IMR-90 (cell line): ENCODE data around the gene EIF3K. TPM values are rescaled to one million over a fixed set of nuclear protein-coding genes. Genes with fewer than 3 reads are reported as not detected.

ENCODE experiments used
- ATAC-seq: fragments of 200-7000 bp; cut with Tn5 transposase; 2 replicates; pipeline ENCODE4 v1.9.1; 2020; ENCODE audit warnings: low read depth, mild to moderate bottlenecking, moderate library complexity
- BruUV-seq: library from RNA; stranded (reverse); fragments of 400-500 nt; replicated peaks from 2 replicates; lab custom pipeline; 2021; lab: Mats Ljungman, UMichigan
- CTCF ChIA-PET: fragments of 300-600 bp; formaldehyde crosslinking; extraction: SDS; loops from one replicate; lab custom pipeline; 2021; ENCODE audit warnings: antibody characterized with exemption; lab: Yijun Ruan, JAX
- POLR2A ChIA-PET: fragments of 300-600 bp; sonication (Branson Sonifier 250); formaldehyde crosslinking; loops from one replicate; lab custom pipeline; 2022; ENCODE audit warnings: antibody characterized with exemption; ENCODE audit not compliant: unreplicated experiment; lab: Charles Lee
- DNase-seq: peaks from one replicate; pipeline ENCODE4 v3.0.0; 2013
- H2AFZ ChIP-seq: replicated peaks from 2 replicates; pipeline ENCODE3; 2013; ENCODE audit warnings: low read length, mild to moderate bottlenecking; ENCODE audit not compliant: poor library complexity
- H2AK5ac ChIP-seq: 2 replicates; pipeline ENCODE4 v1.6.1; 2013; ENCODE audit warnings: low read depth, low read length, inconsistent platforms
- H2AK9ac ChIP-seq: replicated peaks from 2 replicates; pipeline ENCODE3; 2013; ENCODE audit warnings: mild to moderate bottlenecking, low read depth, low read length, moderate library complexity; ENCODE audit not compliant: poor library complexity
- H2BK120ac ChIP-seq: 2 replicates; pipeline ENCODE4 v1.6.1; 2013; ENCODE audit warnings: low read depth, low read length, inconsistent platforms
- H2BK15ac ChIP-seq: 3 replicates; pipeline ENCODE4 v1.6.1; 2013; ENCODE audit warnings: low read depth, low read length, inconsistent platforms
- H2BK20ac ChIP-seq: 2 replicates; pipeline ENCODE4 v1.6.1; 2013; ENCODE audit warnings: low read depth, mild to moderate bottlenecking, inconsistent platforms, low read length, moderate library complexity
- H2BK5ac ChIP-seq: 2 replicates; pipeline ENCODE4 v1.6.1; 2013; ENCODE audit warnings: mild to moderate bottlenecking, low read depth, low read length, inconsistent platforms; ENCODE audit not compliant: poor library complexity, severe bottlenecking
- H3K14ac ChIP-seq: replicated peaks from 2 replicates; pipeline ENCODE4 v1.6.1; 2013; ENCODE audit warnings: low read depth, low read length, inconsistent platforms
- H3K18ac ChIP-seq: 2 replicates; pipeline ENCODE4 v1.6.1; 2013; ENCODE audit warnings: low read depth, low read length, control low read depth
- H3K23ac ChIP-seq: 2 replicates; pipeline ENCODE4 v1.6.1; 2013; ENCODE audit warnings: low read depth, low read length, inconsistent platforms
- H3K27ac ChIP-seq: 2 replicates; pipeline ENCODE4 v1.5.1; 2013; ENCODE audit warnings: mild to moderate bottlenecking, control low read depth, low read length; ENCODE audit not compliant: insufficient read depth
- H3K27me3 ChIP-seq: 2 replicates; pipeline ENCODE4 v1.6.1; 2013; ENCODE audit warnings: low read length; ENCODE audit not compliant: control insufficient read depth, insufficient read depth
- H3K36me3 ChIP-seq: 2 replicates; pipeline ENCODE4 v1.6.1; 2013; ENCODE audit warnings: low read length, mixed read lengths; ENCODE audit not compliant: control insufficient read depth, insufficient read depth
- H3K4ac ChIP-seq: 2 replicates; pipeline ENCODE4 v1.6.1; 2013; ENCODE audit warnings: low read depth, low read length, inconsistent platforms
- H3K4me1 ChIP-seq: 2 replicates; pipeline ENCODE4 v1.6.1; 2013; ENCODE audit warnings: low read length, mixed read lengths; ENCODE audit not compliant: control insufficient read depth, insufficient read depth
- H3K4me2 ChIP-seq: 2 replicates; pipeline ENCODE4 v1.6.1; 2013; ENCODE audit warnings: low read depth, mild to moderate bottlenecking, control low read depth, low read length, moderate library complexity
- H3K4me3 ChIP-seq: 2 replicates; pipeline ENCODE4 v1.5.1; 2013; ENCODE audit warnings: low read depth, mild to moderate bottlenecking, control low read depth, low read length, moderate library complexity; ENCODE audit not compliant: insufficient read depth
- H3K56ac ChIP-seq: 2 replicates; pipeline ENCODE4 v1.6.1; 2013; ENCODE audit warnings: low read length, inconsistent platforms; ENCODE audit not compliant: insufficient read depth; ENCODE audit errors: extremely low read depth
- H3K79me1 ChIP-seq, 2 experiments: 2 replicates each; pipeline ENCODE4 v1.6.1; 2013; ENCODE audit warnings: low read length in 2 of 2, inconsistent platforms in 1 of 2, low read depth in 1 of 2
- H3K9ac ChIP-seq: 2 replicates; pipeline ENCODE4 v1.6.1; 2013; ENCODE audit warnings: low read depth, low read length, control low read depth
- H3K9me1 ChIP-seq: 2 replicates; pipeline ENCODE4 v1.6.1; 2013; ENCODE audit warnings: low read length, inconsistent platforms; ENCODE audit not compliant: insufficient read depth
- H3K9me3 ChIP-seq: 2 replicates; pipeline ENCODE4 v1.6.1; 2013; ENCODE audit warnings: low read length; ENCODE audit not compliant: control insufficient read depth, insufficient read depth
- H4K20me1 ChIP-seq: 2 replicates; pipeline ENCODE4 v1.6.1; 2013; ENCODE audit warnings: low read length, inconsistent platforms; ENCODE audit not compliant: insufficient read depth
- H4K5ac ChIP-seq: 2 replicates; pipeline ENCODE4 v1.6.1; 2013; ENCODE audit warnings: mild to moderate bottlenecking, low read depth, low read length, control low read depth
- H4K8ac ChIP-seq, 2 experiments: 2 replicates each; pipeline ENCODE4 v1.6.1; 2013; ENCODE audit warnings: low read depth in 2 of 2, low read length in 2 of 2, control low read depth in 1 of 2, inconsistent platforms in 1 of 2
- H4K91ac ChIP-seq: 2 replicates; pipeline ENCODE4 v1.6.1; 2013; ENCODE audit warnings: low read depth, low read length, inconsistent platforms; ENCODE audit not compliant: insufficient read depth
- BHLHE40 ChIP-seq: fragments of 150-350 bp; IDR thresholded peaks from 2 replicates; pipeline ENCODE4 v1.6.1; 2016; ENCODE audit warnings: mild to moderate bottlenecking, low read depth, low read length
- CEBPB ChIP-seq: IDR thresholded peaks from 2 replicates; pipeline ENCODE4 v1.6.1; 2012; ENCODE audit warnings: low read depth, low read length, improper control_type of control experiment
- CHD1 ChIP-seq: IDR thresholded peaks from 2 replicates; pipeline ENCODE4 v1.6.1; 2012; ENCODE audit warnings: low read depth, low read length, improper control_type of control experiment
- FOS ChIP-seq: fragments of 150-350 bp; IDR thresholded peaks from 2 replicates; pipeline ENCODE4 v1.6.1; 2016; ENCODE audit warnings: low read depth, low read length
- MAFK ChIP-seq: IDR thresholded peaks from 2 replicates; pipeline ENCODE4 v1.6.1; 2012; ENCODE audit warnings: low read depth, low read length, improper control_type of control experiment
- MAZ ChIP-seq: IDR thresholded peaks from 2 replicates; pipeline ENCODE4 v1.6.1; 2012; ENCODE audit warnings: low read depth, mild to moderate bottlenecking, low read length, improper control_type of control experiment, moderate library complexity, borderline replicate concordance
- MXI1 ChIP-seq: IDR thresholded peaks from 2 replicates; pipeline ENCODE4 v1.6.1; 2012; ENCODE audit warnings: low read depth, mild to moderate bottlenecking, low read length, moderate library complexity, borderline replicate concordance
- NFE2L2 ChIP-seq: fragments of 150-350 bp; IDR thresholded peaks from 2 replicates; pipeline ENCODE4 v1.6.1; 2016; ENCODE audit warnings: low read depth, mild to moderate bottlenecking, low read length
- POLR2A ChIP-seq: IDR thresholded peaks from 2 replicates; pipeline ENCODE4 v1.6.1; 2012; ENCODE audit warnings: mild to moderate bottlenecking, low read depth, low read length
- RAD21 ChIP-seq: IDR thresholded peaks from 2 replicates; pipeline ENCODE4 v1.6.1; 2012; ENCODE audit warnings: low read length, improper control_type of control experiment
- RCOR1 ChIP-seq: IDR thresholded peaks from 2 replicates; pipeline ENCODE4 v1.6.1; 2012; ENCODE audit warnings: mild to moderate bottlenecking, low read length, improper control_type of control experiment; ENCODE audit not compliant: insufficient replicate concordance
- RFX5 ChIP-seq: IDR thresholded peaks from 2 replicates; pipeline ENCODE4 v1.8.0; 2012; ENCODE audit warnings: low read depth, mild to moderate bottlenecking, low read length, moderate library complexity
- SMC3 ChIP-seq: fragments of 150-350 bp; IDR thresholded peaks from 2 replicates; pipeline ENCODE4 v1.6.1; 2016; ENCODE audit warnings: low read depth, mild to moderate bottlenecking, antibody characterized with exemption, low read length, moderate library complexity
- WGBS, 2 experiments: methylation state at CpG; one replicate each; pipeline versions ENCODE4 v1.1.5 to v1.1.7; 2013; ENCODE audit warnings: missing lambda C conversion rate in 2 of 2; ENCODE audit not compliant: insufficient read length in 1 of 2; ENCODE audit errors: extremely low coverage in 2 of 2; 5-methylcytosine and 5-hydroxymethylcytosine counted together
- dilution Hi-C: fragments of 300-500 bp; cut with HindIII; formaldehyde crosslinking; loops from one replicate; pipeline ENCODE4 v1.14.3; 2018; ENCODE audit warnings: low sequenced_read_pairs; ENCODE audit not compliant: unreplicated experiment
- in situ Hi-C: fragments of 300-500 bp; cut with MboI; formaldehyde crosslinking; loops from 3 replicates; pipeline ENCODE4 v1.14.3; 2019; ENCODE audit warnings: low sequenced_read_pairs, inconsistent platforms, mixed read lengths
- intact Hi-C: fragments of 100-400 bp; cut with micrococcal nuclease; formaldehyde crosslinking; loops from 2 replicates; pipeline ENCODE4 v1.10.0; 2022
- polyA plus RNA-seq, 3 experiments: library from polyadenylated mRNA; depleted of rRNA; stranded (reverse); fragments of >200 nt; gene quantifications; 2 replicates each; pipeline ENCODE4 v1.2.3, GENCODE V29; 2012; ENCODE audit warnings: low replicate concordance in 1 of 3
- total RNA-seq: library from RNA; depleted of rRNA; stranded (reverse); fragments of >200 nt; gene quantifications from 2 replicates; pipeline ENCODE4 v1.2.3, GENCODE V29; 2012
- TF ChIP-seq, protein P1 (sequence below): fragments of 150-350 bp; IDR thresholded peaks from 2 replicates; pipeline ENCODE4 v1.6.1; 2016; ENCODE audit warnings: low read depth, mild to moderate bottlenecking, low read length, moderate library complexity, borderline replicate concordance
- TF ChIP-seq, protein P2 (sequence below): fragments of 150-350 bp; IDR thresholded peaks from 2 replicates; pipeline ENCODE4 v1.6.1; 2017; ENCODE audit warnings: mild to moderate bottlenecking, antibody characterized with exemption, low read length, low read depth
- TF ChIP-seq, protein P3 (sequence below): conservative IDR thresholded peaks from 2 replicates; pipeline ENCODE4 v1.5.1; 2012; ENCODE audit warnings: mild to moderate bottlenecking, low read depth, low read length, improper control_type of control experiment

EIF3K gene
- total and polyA plus RNA-seq, 2 of the 4 experiments (the other 2 are of a cell fraction): 575 to 1,137 TPM

DNA sequence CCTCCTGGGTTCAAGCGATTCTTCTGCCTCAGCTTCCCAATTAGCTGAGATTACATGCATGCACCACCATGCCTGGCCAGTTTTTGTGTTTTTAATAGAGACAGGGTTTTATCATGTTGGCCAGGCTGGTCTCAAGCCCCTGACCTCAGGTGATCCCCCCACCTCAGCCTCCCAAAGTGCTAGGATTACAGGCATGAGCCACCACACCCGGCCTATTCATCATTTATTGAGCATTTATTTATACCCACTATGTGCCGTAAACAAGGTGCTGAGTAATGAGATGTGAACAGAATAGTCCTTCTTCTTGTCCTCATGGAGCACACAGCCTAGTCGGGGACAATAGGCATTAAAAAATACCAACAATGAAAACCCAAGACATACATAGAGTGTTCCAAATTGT is 54.0 kb downstream of the EIF3K start:
- peaks cover 10% of the 10 kb centered on the region for H3K36me3 ChIP-seq
- no TSS peak for BruUV-seq

More for the DNA sequence above, 54.0 kb downstream of the EIF3K start:
- in situ Hi-C loops (no loop called here), intact Hi-C loops (no loop called here), dilution Hi-C loops (no loop called here)
- no peak overlapping the region for H3K27ac ChIP-seq
- no peak overlapping the region for H3K23ac ChIP-seq
- POLR2A ChIA-PET: no interaction called here
- no peak overlapping the region for H3K4me2 ChIP-seq
- H2BK20ac ChIP-seq: no peak overlapping the region
- H4K91ac ChIP-seq: no peak overlapping the region
- no peak overlapping the region for H3K9ac ChIP-seq
- H3K14ac ChIP-seq: no peak overlapping the region
- no peak overlapping the region for H2AK9ac ChIP-seq
- CTCF ChIA-PET: no interaction called here
- H2AFZ ChIP-seq: no peak overlapping the region
- peaks cover 57% of the 10 kb centered on the region for H3K9me1 ChIP-seq
- H2AK5ac ChIP-seq: no peak overlapping the region
- peaks cover 6 to 76% of the 10 kb centered on the region in 2 experiments; a peak in 3 of 4 replicates for H3K79me1 ChIP-seq
- no peak overlapping the region for H3K56ac ChIP-seq
- H3K9me3 ChIP-seq: no peaks in the 10 kb centered on the region
- H3K18ac ChIP-seq: no peak overlapping the region; the same call in 1 of the 2 replicates
- no peak overlapping the region for H3K4me3 ChIP-seq
- H2BK15ac ChIP-seq: no peak overlapping the region
- H4K5ac ChIP-seq: no peak overlapping the region
- ATAC-seq: no peak
- H4K20me1 ChIP-seq: peaks cover 86% of the 10 kb centered on the region
- no peak overlapping the region for H2BK5ac ChIP-seq
- TF ChIP-seq RAD21: no peak
- no peak for TF ChIP-seq FOS
- TF ChIP-seq, protein P1, sequence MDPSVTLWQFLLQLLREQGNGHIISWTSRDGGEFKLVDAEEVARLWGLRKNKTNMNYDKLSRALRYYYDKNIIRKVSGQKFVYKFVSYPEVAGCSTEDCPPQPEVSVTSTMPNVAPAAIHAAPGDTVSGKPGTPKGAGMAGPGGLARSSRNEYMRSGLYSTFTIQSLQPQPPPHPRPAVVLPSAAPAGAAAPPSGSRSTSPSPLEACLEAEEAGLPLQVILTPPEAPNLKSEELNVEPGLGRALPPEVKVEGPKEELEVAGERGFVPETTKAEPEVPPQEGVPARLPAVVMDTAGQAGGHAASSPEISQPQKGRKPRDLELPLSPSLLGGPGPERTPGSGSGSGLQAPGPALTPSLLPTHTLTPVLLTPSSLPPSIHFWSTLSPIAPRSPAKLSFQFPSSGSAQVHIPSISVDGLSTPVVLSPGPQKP: no peak
- no peak for TF ChIP-seq RCOR1
- no peak for TF ChIP-seq CEBPB
- no peak for TF ChIP-seq MXI1
- TF ChIP-seq MAFK: no peak
- TF ChIP-seq RFX5: no peak
- no peak for TF ChIP-seq POLR2A
- TF ChIP-seq, protein P2, sequence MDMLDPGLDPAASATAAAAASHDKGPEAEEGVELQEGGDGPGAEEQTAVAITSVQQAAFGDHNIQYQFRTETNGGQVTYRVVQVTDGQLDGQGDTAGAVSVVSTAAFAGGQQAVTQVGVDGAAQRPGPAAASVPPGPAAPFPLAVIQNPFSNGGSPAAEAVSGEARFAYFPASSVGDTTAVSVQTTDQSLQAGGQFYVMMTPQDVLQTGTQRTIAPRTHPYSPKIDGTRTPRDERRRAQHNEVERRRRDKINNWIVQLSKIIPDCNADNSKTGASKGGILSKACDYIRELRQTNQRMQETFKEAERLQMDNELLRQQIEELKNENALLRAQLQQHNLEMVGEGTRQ: no peak
- TF ChIP-seq CHD1: no peak
- TF ChIP-seq NFE2L2: no peak
- TF ChIP-seq, protein P3, sequence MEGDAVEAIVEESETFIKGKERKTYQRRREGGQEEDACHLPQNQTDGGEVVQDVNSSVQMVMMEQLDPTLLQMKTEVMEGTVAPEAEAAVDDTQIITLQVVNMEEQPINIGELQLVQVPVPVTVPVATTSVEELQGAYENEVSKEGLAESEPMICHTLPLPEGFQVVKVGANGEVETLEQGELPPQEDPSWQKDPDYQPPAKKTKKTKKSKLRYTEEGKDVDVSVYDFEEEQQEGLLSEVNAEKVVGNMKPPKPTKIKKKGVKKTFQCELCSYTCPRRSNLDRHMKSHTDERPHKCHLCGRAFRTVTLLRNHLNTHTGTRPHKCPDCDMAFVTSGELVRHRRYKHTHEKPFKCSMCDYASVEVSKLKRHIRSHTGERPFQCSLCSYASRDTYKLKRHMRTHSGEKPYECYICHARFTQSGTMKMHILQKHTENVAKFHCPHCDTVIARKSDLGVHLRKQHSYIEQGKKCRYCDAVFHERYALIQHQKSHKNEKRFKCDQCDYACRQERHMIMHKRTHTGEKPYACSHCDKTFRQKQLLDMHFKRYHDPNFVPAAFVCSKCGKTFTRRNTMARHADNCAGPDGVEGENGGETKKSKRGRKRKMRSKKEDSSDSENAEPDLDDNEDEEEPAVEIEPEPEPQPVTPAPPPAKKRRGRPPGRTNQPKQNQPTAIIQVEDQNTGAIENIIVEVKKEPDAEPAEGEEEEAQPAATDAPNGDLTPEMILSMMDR: no peak
- TF ChIP-seq SMC3: no peak
- TF ChIP-seq BHLHE40: no peak
- TF ChIP-seq MAZ: no peak
- no peak overlapping the region for H2BK120ac ChIP-seq
- H3K27me3 ChIP-seq: no peaks in the 10 kb centered on the region
- H3K4me1 ChIP-seq: peaks cover 61% of the 10 kb centered on the region
- no peak overlapping the region for H4K8ac ChIP-seq
- no peak for DNase-seq
- no CpG with 5 or more reads among the region's 4 CpGs for WGBS, 2 experiments
- no peak overlapping the region for H3K4ac ChIP-seq
